IMR-90 (cell line): ENCODE measurements around the gene RALA. TPM values are rescaled to one million over a fixed set of nuclear protein-coding genes. Genes with fewer than 3 reads are reported as not detected.

Experiments
- ATAC-seq: fragments of 200-7000 bp; cut with Tn5 transposase; 2 replicates; pipeline ENCODE4 v1.9.1; 2020; ENCODE audit warnings: low read depth, mild to moderate bottlenecking, moderate library complexity
- BruUV-seq: library from RNA; stranded (reverse); fragments of 400-500 nt; replicated peaks from 2 replicates; lab custom pipeline; 2021; lab: Mats Ljungman, UMichigan
- CTCF ChIA-PET: fragments of 300-600 bp; formaldehyde crosslinking; extraction: SDS; loops from one replicate; lab custom pipeline; 2021; ENCODE audit warnings: antibody characterized with exemption; lab: Yijun Ruan, JAX
- POLR2A ChIA-PET: fragments of 300-600 bp; sonication (Branson Sonifier 250); formaldehyde crosslinking; loops from one replicate; lab custom pipeline; 2022; ENCODE audit warnings: antibody characterized with exemption; ENCODE audit not compliant: unreplicated experiment; lab: Charles Lee
- DNase-seq: peaks from one replicate; pipeline ENCODE4 v3.0.0; 2013
- H2AFZ ChIP-seq: replicated peaks from 2 replicates; pipeline ENCODE3; 2013; ENCODE audit warnings: low read length, mild to moderate bottlenecking; ENCODE audit not compliant: poor library complexity
- H2AK5ac ChIP-seq: 2 replicates; pipeline ENCODE4 v1.6.1; 2013; ENCODE audit warnings: low read depth, low read length, inconsistent platforms
- H2AK9ac ChIP-seq: replicated peaks from 2 replicates; pipeline ENCODE3; 2013; ENCODE audit warnings: mild to moderate bottlenecking, low read depth, low read length, moderate library complexity; ENCODE audit not compliant: poor library complexity
- H2BK120ac ChIP-seq: 2 replicates; pipeline ENCODE4 v1.6.1; 2013; ENCODE audit warnings: low read depth, low read length, inconsistent platforms
- H2BK15ac ChIP-seq: 3 replicates; pipeline ENCODE4 v1.6.1; 2013; ENCODE audit warnings: low read depth, low read length, inconsistent platforms
- H2BK20ac ChIP-seq: 2 replicates; pipeline ENCODE4 v1.6.1; 2013; ENCODE audit warnings: low read depth, mild to moderate bottlenecking, inconsistent platforms, low read length, moderate library complexity
- H2BK5ac ChIP-seq: 2 replicates; pipeline ENCODE4 v1.6.1; 2013; ENCODE audit warnings: mild to moderate bottlenecking, low read depth, low read length, inconsistent platforms; ENCODE audit not compliant: poor library complexity, severe bottlenecking
- H3K14ac ChIP-seq: replicated peaks from 2 replicates; pipeline ENCODE4 v1.6.1; 2013; ENCODE audit warnings: low read depth, low read length, inconsistent platforms
- H3K18ac ChIP-seq: 2 replicates; pipeline ENCODE4 v1.6.1; 2013; ENCODE audit warnings: low read depth, low read length, control low read depth
- H3K23ac ChIP-seq: 2 replicates; pipeline ENCODE4 v1.6.1; 2013; ENCODE audit warnings: low read depth, low read length, inconsistent platforms
- H3K27ac ChIP-seq: 2 replicates; pipeline ENCODE4 v1.5.1; 2013; ENCODE audit warnings: mild to moderate bottlenecking, control low read depth, low read length; ENCODE audit not compliant: insufficient read depth
- H3K27me3 ChIP-seq: 2 replicates; pipeline ENCODE4 v1.6.1; 2013; ENCODE audit warnings: low read length; ENCODE audit not compliant: control insufficient read depth, insufficient read depth
- H3K36me3 ChIP-seq: 2 replicates; pipeline ENCODE4 v1.6.1; 2013; ENCODE audit warnings: low read length, mixed read lengths; ENCODE audit not compliant: control insufficient read depth, insufficient read depth
- H3K4ac ChIP-seq: 2 replicates; pipeline ENCODE4 v1.6.1; 2013; ENCODE audit warnings: low read depth, low read length, inconsistent platforms
- H3K4me1 ChIP-seq: 2 replicates; pipeline ENCODE4 v1.6.1; 2013; ENCODE audit warnings: low read length, mixed read lengths; ENCODE audit not compliant: control insufficient read depth, insufficient read depth
- H3K4me2 ChIP-seq: 2 replicates; pipeline ENCODE4 v1.6.1; 2013; ENCODE audit warnings: low read depth, mild to moderate bottlenecking, control low read depth, low read length, moderate library complexity
- H3K4me3 ChIP-seq: 2 replicates; pipeline ENCODE4 v1.5.1; 2013; ENCODE audit warnings: low read depth, mild to moderate bottlenecking, control low read depth, low read length, moderate library complexity; ENCODE audit not compliant: insufficient read depth
- H3K56ac ChIP-seq: 2 replicates; pipeline ENCODE4 v1.6.1; 2013; ENCODE audit warnings: low read length, inconsistent platforms; ENCODE audit not compliant: insufficient read depth; ENCODE audit errors: extremely low read depth
- H3K79me1 ChIP-seq, 2 experiments: 2 replicates each; pipeline ENCODE4 v1.6.1; 2013; ENCODE audit warnings: low read length in 2 of 2, inconsistent platforms in 1 of 2, low read depth in 1 of 2
- H3K9ac ChIP-seq: 2 replicates; pipeline ENCODE4 v1.6.1; 2013; ENCODE audit warnings: low read depth, low read length, control low read depth
- H3K9me1 ChIP-seq: 2 replicates; pipeline ENCODE4 v1.6.1; 2013; ENCODE audit warnings: low read length, inconsistent platforms; ENCODE audit not compliant: insufficient read depth
- H3K9me3 ChIP-seq: 2 replicates; pipeline ENCODE4 v1.6.1; 2013; ENCODE audit warnings: low read length; ENCODE audit not compliant: control insufficient read depth, insufficient read depth
- H4K20me1 ChIP-seq: 2 replicates; pipeline ENCODE4 v1.6.1; 2013; ENCODE audit warnings: low read length, inconsistent platforms; ENCODE audit not compliant: insufficient read depth
- H4K5ac ChIP-seq: 2 replicates; pipeline ENCODE4 v1.6.1; 2013; ENCODE audit warnings: mild to moderate bottlenecking, low read depth, low read length, control low read depth
- H4K8ac ChIP-seq, 2 experiments: 2 replicates each; pipeline ENCODE4 v1.6.1; 2013; ENCODE audit warnings: low read depth in 2 of 2, low read length in 2 of 2, control low read depth in 1 of 2, inconsistent platforms in 1 of 2
- H4K91ac ChIP-seq: 2 replicates; pipeline ENCODE4 v1.6.1; 2013; ENCODE audit warnings: low read depth, low read length, inconsistent platforms; ENCODE audit not compliant: insufficient read depth
- BHLHE40 ChIP-seq: fragments of 150-350 bp; IDR thresholded peaks from 2 replicates; pipeline ENCODE4 v1.6.1; 2016; ENCODE audit warnings: mild to moderate bottlenecking, low read depth, low read length
- CEBPB ChIP-seq: IDR thresholded peaks from 2 replicates; pipeline ENCODE4 v1.6.1; 2012; ENCODE audit warnings: low read depth, low read length, improper control_type of control experiment
- CHD1 ChIP-seq: IDR thresholded peaks from 2 replicates; pipeline ENCODE4 v1.6.1; 2012; ENCODE audit warnings: low read depth, low read length, improper control_type of control experiment
- MAFK ChIP-seq: IDR thresholded peaks from 2 replicates; pipeline ENCODE4 v1.6.1; 2012; ENCODE audit warnings: low read depth, low read length, improper control_type of control experiment
- NFE2L2 ChIP-seq: fragments of 150-350 bp; IDR thresholded peaks from 2 replicates; pipeline ENCODE4 v1.6.1; 2016; ENCODE audit warnings: low read depth, mild to moderate bottlenecking, low read length
- POLR2A ChIP-seq: IDR thresholded peaks from 2 replicates; pipeline ENCODE4 v1.6.1; 2012; ENCODE audit warnings: mild to moderate bottlenecking, low read depth, low read length
- RAD21 ChIP-seq: IDR thresholded peaks from 2 replicates; pipeline ENCODE4 v1.6.1; 2012; ENCODE audit warnings: low read length, improper control_type of control experiment
- RCOR1 ChIP-seq: IDR thresholded peaks from 2 replicates; pipeline ENCODE4 v1.6.1; 2012; ENCODE audit warnings: mild to moderate bottlenecking, low read length, improper control_type of control experiment; ENCODE audit not compliant: insufficient replicate concordance
- RFX5 ChIP-seq: IDR thresholded peaks from 2 replicates; pipeline ENCODE4 v1.8.0; 2012; ENCODE audit warnings: low read depth, mild to moderate bottlenecking, low read length, moderate library complexity
- WGBS, 2 experiments: methylation state at CpG; one replicate each; pipeline versions ENCODE4 v1.1.5 to v1.1.7; 2013; ENCODE audit warnings: missing lambda C conversion rate in 2 of 2; ENCODE audit not compliant: insufficient read length in 1 of 2; ENCODE audit errors: extremely low coverage in 2 of 2; 5-methylcytosine and 5-hydroxymethylcytosine counted together
- dilution Hi-C: fragments of 300-500 bp; cut with HindIII; formaldehyde crosslinking; loops from one replicate; pipeline ENCODE4 v1.14.3; 2018; ENCODE audit warnings: low sequenced_read_pairs; ENCODE audit not compliant: unreplicated experiment
- in situ Hi-C: fragments of 300-500 bp; cut with MboI; formaldehyde crosslinking; loops from 3 replicates; pipeline ENCODE4 v1.14.3; 2019; ENCODE audit warnings: low sequenced_read_pairs, inconsistent platforms, mixed read lengths
- intact Hi-C: fragments of 100-400 bp; cut with micrococcal nuclease; formaldehyde crosslinking; loops from 2 replicates; pipeline ENCODE4 v1.10.0; 2022
- polyA plus RNA-seq, 3 experiments: library from polyadenylated mRNA; depleted of rRNA; stranded (reverse); fragments of >200 nt; gene quantifications; 2 replicates each; pipeline ENCODE4 v1.2.3, GENCODE V29; 2012; ENCODE audit warnings: low replicate concordance in 1 of 3
- total RNA-seq: library from RNA; depleted of rRNA; stranded (reverse); fragments of >200 nt; gene quantifications from 2 replicates; pipeline ENCODE4 v1.2.3, GENCODE V29; 2012
- TF ChIP-seq, protein P1 (sequence below): conservative IDR thresholded peaks from 2 replicates; pipeline ENCODE4 v1.5.1; 2012; ENCODE audit warnings: mild to moderate bottlenecking, low read depth, low read length, improper control_type of control experiment
- TF ChIP-seq, protein P2 (sequence below): fragments of 150-350 bp; IDR thresholded peaks from 2 replicates; pipeline ENCODE4 v1.6.1; 2016; ENCODE audit warnings: low read depth, mild to moderate bottlenecking, low read length, moderate library complexity, borderline replicate concordance

The RALA gene
- total and polyA plus RNA-seq, 2 of the 4 experiments (the other 2 are of a cell fraction), result 7.7 to 20.5 TPM

DNA sequence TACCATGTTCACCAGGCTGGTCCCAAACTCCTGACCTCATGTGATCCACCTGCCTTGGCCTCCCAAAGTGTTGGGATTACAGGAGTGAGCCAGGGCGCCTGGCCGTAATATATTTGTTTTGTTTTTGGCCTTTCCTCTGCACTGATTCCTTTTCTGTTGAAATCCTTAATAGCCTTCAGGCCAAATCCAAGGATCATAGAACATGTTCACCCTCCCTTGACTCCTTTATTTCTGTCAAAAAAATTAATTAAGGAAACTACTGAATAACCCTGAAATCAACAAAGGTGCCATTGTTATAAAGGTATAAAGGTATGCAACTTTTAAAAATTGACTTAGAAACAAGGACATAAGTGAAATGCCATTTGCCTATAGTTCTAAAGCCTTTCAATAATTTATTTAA is 15.5 kb upstream of the RALA start:
- Histone ChIP-seq H3K14ac (no peak overlapping the region), H2BK120ac (peak overlapping the region; percentile 22; the same call in 1 of the 2 replicates), H3K9ac (no peak overlapping the region), H2AK5ac (no peak overlapping the region), H4K5ac (no peak overlapping the region), H3K23ac (no peak overlapping the region), H2BK20ac (no peak overlapping the region), H4K20me1 (no peaks in the 10 kb centered on the region), H3K18ac (no peak overlapping the region), H3K27ac (no peak overlapping the region), H4K8ac (no peak overlapping the region), H3K56ac (no peak overlapping the region), H3K4me2 (no peak overlapping the region), H3K27me3 (no peaks in the 10 kb centered on the region), H2AK9ac (no peak overlapping the region), H3K4me3 (no peak overlapping the region), H3K36me3 (no peaks in the 10 kb centered on the region), H3K79me1 (peaks cover 0 to 6% of the 10 kb centered on the region in 2 experiments; a peak in 1 of 4 replicates), H3K4ac (no peak overlapping the region), H3K9me1 (0 out of 2 replicates have a peak, but pooled peaks cover under 1% of the 10 kb centered on the region), H3K4me1 (peaks cover 10% of the 10 kb centered on the region), H3K9me3 (no peaks in the 10 kb centered on the region), H2BK5ac (no peak overlapping the region), H4K91ac (no peak overlapping the region), H2AFZ (no peak overlapping the region), H2BK15ac (no peak overlapping the region)
- intact Hi-C loops, result no loop called here
- no TSS peak for BruUV-seq
- no CpG with 5 or more reads among the region's 2 CpGs for WGBS, 2 experiments
- ATAC-seq (no peak), DNase-seq (no peak)
- in situ Hi-C loops, result no loop called here
- POLR2A ChIA-PET, result no interaction called here
- no peak for TF ChIP-seq NFE2L2
- no peak for TF ChIP-seq RAD21
- no peak for TF ChIP-seq RCOR1
- TF ChIP-seq CEBPB, result no peak
- TF ChIP-seq, protein P1, sequence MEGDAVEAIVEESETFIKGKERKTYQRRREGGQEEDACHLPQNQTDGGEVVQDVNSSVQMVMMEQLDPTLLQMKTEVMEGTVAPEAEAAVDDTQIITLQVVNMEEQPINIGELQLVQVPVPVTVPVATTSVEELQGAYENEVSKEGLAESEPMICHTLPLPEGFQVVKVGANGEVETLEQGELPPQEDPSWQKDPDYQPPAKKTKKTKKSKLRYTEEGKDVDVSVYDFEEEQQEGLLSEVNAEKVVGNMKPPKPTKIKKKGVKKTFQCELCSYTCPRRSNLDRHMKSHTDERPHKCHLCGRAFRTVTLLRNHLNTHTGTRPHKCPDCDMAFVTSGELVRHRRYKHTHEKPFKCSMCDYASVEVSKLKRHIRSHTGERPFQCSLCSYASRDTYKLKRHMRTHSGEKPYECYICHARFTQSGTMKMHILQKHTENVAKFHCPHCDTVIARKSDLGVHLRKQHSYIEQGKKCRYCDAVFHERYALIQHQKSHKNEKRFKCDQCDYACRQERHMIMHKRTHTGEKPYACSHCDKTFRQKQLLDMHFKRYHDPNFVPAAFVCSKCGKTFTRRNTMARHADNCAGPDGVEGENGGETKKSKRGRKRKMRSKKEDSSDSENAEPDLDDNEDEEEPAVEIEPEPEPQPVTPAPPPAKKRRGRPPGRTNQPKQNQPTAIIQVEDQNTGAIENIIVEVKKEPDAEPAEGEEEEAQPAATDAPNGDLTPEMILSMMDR, result no peak
- no peak for TF ChIP-seq POLR2A
- no peak for TF ChIP-seq MAFK
- TF ChIP-seq CHD1, result no peak
- no peak for TF ChIP-seq RFX5
- TF ChIP-seq, protein P2, sequence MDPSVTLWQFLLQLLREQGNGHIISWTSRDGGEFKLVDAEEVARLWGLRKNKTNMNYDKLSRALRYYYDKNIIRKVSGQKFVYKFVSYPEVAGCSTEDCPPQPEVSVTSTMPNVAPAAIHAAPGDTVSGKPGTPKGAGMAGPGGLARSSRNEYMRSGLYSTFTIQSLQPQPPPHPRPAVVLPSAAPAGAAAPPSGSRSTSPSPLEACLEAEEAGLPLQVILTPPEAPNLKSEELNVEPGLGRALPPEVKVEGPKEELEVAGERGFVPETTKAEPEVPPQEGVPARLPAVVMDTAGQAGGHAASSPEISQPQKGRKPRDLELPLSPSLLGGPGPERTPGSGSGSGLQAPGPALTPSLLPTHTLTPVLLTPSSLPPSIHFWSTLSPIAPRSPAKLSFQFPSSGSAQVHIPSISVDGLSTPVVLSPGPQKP, result no peak
- no peak for TF ChIP-seq BHLHE40
- CTCF ChIA-PET, result no interaction called here
- dilution Hi-C loops, result no loop called here
